ENCODE data around the gene RACGAP1. TPM values are rescaled to one million over a fixed set of nuclear protein-coding genes. Genes with fewer than 3 reads are reported as not detected.
"Not testable (repeated sequence)": the region's sequence is repeated elsewhere in the genome, so short reads cannot be mapped to it uniquely, and the experiment has no call there.

Gene RACGAP1
- total RNA-seq, 1 donor from 2014 or later = 42.1 TPM

- Mint-ChIP-seq H3K27ac (peak overlapping the region; percentile 76), H3K4me1 (ENCODE audit: low read depth) (no peaks in the 10 kb centered on the region), H3K4me3 (ENCODE audit: low read depth) (no peak overlapping the region), H3K36me3 (ENCODE audit: insufficient read depth) (no peaks in the 10 kb centered on the region), H3K27me3 (peaks cover 33% of the 10 kb centered on the region), H3K9me3 (ENCODE audit: low read depth) (no peaks in the 10 kb centered on the region)
- TF ChIP-seq CTCF (IDR thresholded peaks at IDR 0.05; ENCODE audit: unreplicated experiment) = peak; percentile 95
- peak; percentile 88 for DNase-seq (ENCODE audit: low spot score, unreplicated experiment)
Observed at GRCh38 chr12:50039151-50039835, 14.0 kb upstream of the RACGAP1 start.

GRCh38 chr12:50038336-50038735 is 13.0 kb upstream of the RACGAP1 start:
- Mint-ChIP-seq H3K9me3 (ENCODE audit: low read depth) (no peaks in the 10 kb centered on the region), H3K27ac (no peak overlapping the region), H3K27me3 (peaks cover 39% of the 10 kb centered on the region), H3K4me1 (ENCODE audit: low read depth) (no peaks in the 10 kb centered on the region), H3K4me3 (ENCODE audit: low read depth) (no peak overlapping the region), H3K36me3 (ENCODE audit: insufficient read depth) (no peaks in the 10 kb centered on the region)
- no peak for TF ChIP-seq CTCF (IDR thresholded peaks at IDR 0.05; ENCODE audit: unreplicated experiment)
- DNase-seq (ENCODE audit: low spot score, unreplicated experiment) = no peak

GRCh38 chr12:50032854-50033581 is 7.7 kb upstream of the RACGAP1 start:
- H3K27me3 Mint-ChIP-seq = peaks cover 27% of the 10 kb centered on the region
- TF ChIP-seq CTCF (IDR thresholded peaks at IDR 0.05; ENCODE audit: unreplicated experiment) = no peak
- peak overlapping the region; percentile 29 for H3K27ac Mint-ChIP-seq
- no peaks in the 10 kb centered on the region for H3K36me3 Mint-ChIP-seq (ENCODE audit: insufficient read depth)
- no peak overlapping the region for H3K4me3 Mint-ChIP-seq (ENCODE audit: low read depth)
- no peaks in the 10 kb centered on the region for H3K9me3 Mint-ChIP-seq (ENCODE audit: low read depth)
- no peak for DNase-seq (ENCODE audit: low spot score, unreplicated experiment)
- no peaks in the 10 kb centered on the region for H3K4me1 Mint-ChIP-seq (ENCODE audit: low read depth)

GRCh38 chr12:50032515-50032853 is 7.2 kb upstream of the RACGAP1 start:
- no peak for TF ChIP-seq CTCF (IDR thresholded peaks at IDR 0.05; ENCODE audit: unreplicated experiment)
- Mint-ChIP-seq H3K27me3 (peaks cover 27% of the 10 kb centered on the region), H3K36me3 (ENCODE audit: insufficient read depth) (no peaks in the 10 kb centered on the region), H3K4me1 (ENCODE audit: low read depth) (no peaks in the 10 kb centered on the region), H3K9me3 (ENCODE audit: low read depth) (no peaks in the 10 kb centered on the region), H3K4me3 (ENCODE audit: low read depth) (no peak overlapping the region), H3K27ac (no peak overlapping the region)
- no peak for DNase-seq (ENCODE audit: low spot score, unreplicated experiment)

- not testable (repeated sequence) for H3K36me3 Mint-ChIP-seq (ENCODE audit: insufficient read depth); H3K4me1 Mint-ChIP-seq (ENCODE audit: low read depth); H3K9me3 Mint-ChIP-seq (ENCODE audit: low read depth); H3K27ac Mint-ChIP-seq; DNase-seq (ENCODE audit: low spot score, unreplicated experiment); H3K4me3 Mint-ChIP-seq (ENCODE audit: low read depth)
- peaks cover 21% of the 10 kb centered on the region for H3K27me3 Mint-ChIP-seq
Observed at GRCh38 chr12:50030449-50030848, 5.2 kb upstream of the RACGAP1 start.

- Mint-ChIP-seq H3K27ac (no peak overlapping the region), H3K4me1 (ENCODE audit: low read depth) (peaks cover 8% of the 10 kb centered on the region), H3K36me3 (ENCODE audit: insufficient read depth) (no peaks in the 10 kb centered on the region), H3K27me3 (peaks cover 3% of the 10 kb centered on the region), H3K4me3 (ENCODE audit: low read depth) (no peak overlapping the region), H3K9me3 (ENCODE audit: low read depth) (no peaks in the 10 kb centered on the region)
- no peak for DNase-seq (ENCODE audit: low spot score, unreplicated experiment)
- TF ChIP-seq CTCF (IDR thresholded peaks at IDR 0.05; ENCODE audit: unreplicated experiment) = no peak
Observed at GRCh38 chr12:50026691-50027090, 1.4 kb upstream of the RACGAP1 start.

Data from progenitor cell of endocrine pancreas (in vitro differentiated cells).